ENCODE results near the gene RPL14. TPM values are rescaled to one million over a fixed set of nuclear protein-coding genes. Genes with fewer than 3 reads are reported as not detected.
A peak's percentile ranks its signal among the peaks of the same experiment; 100 is the strongest.
"Not testable (repeated sequence)": the region's sequence is repeated elsewhere in the genome, so short reads cannot be mapped to it uniquely, and the experiment has no call there.

The RPL14 gene
- total and polyA plus RNA-seq, 11 donors, result 159 to 1,346 (median 1,044) TPM

GRCh38 chr3:40453933-40454332 is 3.2 kb upstream of the RPL14 start:
- Histone ChIP-seq H3K4me3 (peak overlapping the region in 11 of 12 donors; percentile 61 to 82 (median 72)), H3K36me3 (peaks cover 0 to 36% (median 19%) of the 10 kb centered on the region in 9 donors), H3K4me1 (peaks cover 11 to 47% (median 28%) of the 10 kb centered on the region in 12 donors), H3K9me3 (no peaks in the 10 kb centered on the region), H3K27me3 (no peaks in the 10 kb centered on the region), H3K27ac (peak overlapping the region in 11 of 12 donors; percentile 79 to 98 (median 93))
- 35 to 43% (median 40%) methylated on average over 6 of the region's 6 CpGs for WGBS, 4 donors
- ATAC-seq (no peak), DNase-seq (no peak)
- intact Hi-C loops (cut with DNase I), result loop anchor here in 9 of 10 donors (2.0 to 10.0 kb wide), 12 partner anchors 68 to 249 kb away; partner anchors contain the start of genes ZNF621 (in 4 of the 9) and EIF1B (in 1 of the 9)
- TF ChIP-seq CTCF (IDR thresholded peaks at IDR 0.05) (no peak), POLR2A (IDR thresholded peaks at IDR 0.05) (no peak)

GRCh38 chr3:40455328-40455727 is 1.8 kb upstream of the RPL14 start:
- Histone ChIP-seq H3K9me3 (no peaks in the 10 kb centered on the region), H3K36me3 (peaks cover 0 to 36% (median 28%) of the 10 kb centered on the region in 9 donors), H3K4me1 (peaks cover 11 to 45% (median 30%) of the 10 kb centered on the region in 12 donors), H3K27ac (no peak overlapping the region), H3K4me3 (no peak overlapping the region), H3K27me3 (no peaks in the 10 kb centered on the region)
- TF ChIP-seq POLR2A (IDR thresholded peaks at IDR 0.05) (no peak), CTCF (IDR thresholded peaks at IDR 0.05) (no peak)
- ATAC-seq, result no peak
- intact Hi-C loops (cut with DNase I), result loop anchor here in 9 of 10 donors (5.0 to 10.0 kb wide), 6 partner anchors 67 to 251 kb away; partner anchors contain the start of gene ZNF621 (in 4 of the 9)
- DNase-seq, result no peak
- 81 to 87% (median 85%) methylated on average over 4 of the region's 4 CpGs for WGBS, 4 donors

GRCh38 chr3:40456279-40456939 is 730 bp upstream of the RPL14 start:
- H3K9me3 ChIP-seq, result no peaks in the 10 kb centered on the region
- no peaks in the 10 kb centered on the region for H3K27me3 ChIP-seq
- peaks cover 2 to 37% (median 31%) of the 10 kb centered on the region in 9 donors for H3K36me3 ChIP-seq
- peaks cover 11 to 45% (median 30%) of the 10 kb centered on the region in 12 donors for H3K4me1 ChIP-seq
- H3K27ac ChIP-seq, result peak overlapping the region; percentile 73 to 93 (median 86)
- ATAC-seq (no peak), DNase-seq (no peak)
- TF ChIP-seq POLR2A (IDR thresholded peaks at IDR 0.05) (no peak), CTCF (IDR thresholded peaks at IDR 0.05) (no peak)
- WGBS, 4 donors, result 43 to 59% (median 52%) methylated on average over 29 of the region's 29 CpGs
- H3K4me3 ChIP-seq, result peak overlapping the region; percentile 53 to 99 (median 88)
- intact Hi-C loops (cut with DNase I), result loop anchor here in 9 of 10 donors (2.0 to 10.0 kb wide), 7 partner anchors 66 to 252 kb away; partner anchors contain the start of gene ZNF621 (in 5 of the 9)

- intact Hi-C loops (cut with DNase I), result loop anchor here in 9 of 10 donors (5.0 to 10.0 kb wide), 6 partner anchors 64 to 254 kb away; partner anchors contain the start of gene ZNF621 (in 4 of the 9)
- WGBS, 4 donors, result 92 to 97% (median 95%) methylated on average over 4 of the region's 4 CpGs
- no peak for TF ChIP-seq CTCF (IDR thresholded peaks at IDR 0.05)
- no peak for TF ChIP-seq POLR2A (IDR thresholded peaks at IDR 0.05)
- DNase-seq, result no peak
- H3K4me3 ChIP-seq, result peak overlapping the region in 9 of 12 donors; percentile 70 to 99 (median 93)
- ATAC-seq, result no peak
- no peaks in the 10 kb centered on the region for H3K27me3 ChIP-seq
- H3K9me3 ChIP-seq, result no peaks in the 10 kb centered on the region
- no peak overlapping the region for H3K27ac ChIP-seq
- H3K4me1 ChIP-seq, result peaks cover 9 to 32% (median 22%) of the 10 kb centered on the region in 12 donors
- H3K36me3 ChIP-seq, result peaks cover 4 to 56% (median 52%) of the 10 kb centered on the region in 9 donors
Measured at GRCh38 chr3:40458473-40458872, 1.3 kb downstream of the RPL14 start.

GRCh38 chr3:40460481-40460880 is 3.3 kb downstream of the RPL14 start:
- Histone ChIP-seq H3K4me1 (peaks cover 5 to 32% (median 18%) of the 10 kb centered on the region in 12 donors), H3K36me3 (peaks cover 6 to 74% (median 68%) of the 10 kb centered on the region in 9 donors)
- H3K4me3 ChIP-seq; intact Hi-C loops (cut with DNase I); ATAC-seq; H3K9me3 ChIP-seq; DNase-seq; H3K27ac ChIP-seq; H3K27me3 ChIP-seq: not testable (repeated sequence)
- 85 to 88% (median 87%) methylated on average over 6 of the region's 6 CpGs for WGBS, 4 donors

Data from heart left ventricle (tissue), 16 donors.